Measurements from ENCODE around the gene HDAC7. TPM values are rescaled to one million over a fixed set of nuclear protein-coding genes. Genes with fewer than 3 reads are reported as not detected.
A peak's percentile ranks its signal among the peaks of the same experiment; 100 is the strongest.

HDAC7 gene
- total RNA-seq, 1 donor from 2014 or later, result 38.8 TPM

DNA sequence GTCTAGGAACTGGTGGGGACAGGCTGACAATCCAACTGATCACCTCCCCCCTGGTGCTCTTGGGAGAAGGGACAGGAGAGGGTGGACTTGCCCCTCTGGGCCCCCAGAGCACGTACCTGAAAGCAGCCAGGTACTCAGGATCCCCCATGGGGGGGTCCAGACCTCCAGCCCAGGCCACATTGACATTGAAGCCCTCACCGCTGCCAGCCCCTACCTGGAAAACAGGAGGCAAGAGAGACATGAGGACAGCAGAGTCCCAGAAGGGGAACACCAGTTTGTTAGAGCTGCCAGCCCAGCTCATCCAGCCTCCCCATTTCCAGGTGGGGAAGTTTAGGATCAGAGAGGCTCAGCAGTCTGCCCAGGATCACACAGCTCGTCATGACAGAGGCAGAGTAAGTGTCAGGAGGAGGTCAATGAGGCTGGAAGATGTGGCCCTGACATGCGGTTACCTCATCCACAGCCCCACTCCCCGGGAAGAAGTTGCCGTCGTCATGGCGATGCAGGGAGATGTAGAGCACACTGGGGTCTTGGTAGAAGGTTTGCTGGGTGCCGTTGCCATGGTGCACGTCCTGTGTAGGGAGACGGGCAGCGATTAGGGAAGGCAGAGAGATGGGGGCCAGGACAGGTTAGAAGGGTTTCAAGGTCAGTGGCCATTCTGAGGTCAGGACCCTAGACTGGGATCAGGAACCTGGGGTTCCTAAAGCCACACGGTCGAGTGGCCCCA, 31.9 kb downstream of the HDAC7 start:
- intact Hi-C loops (cut with DNase I), result no loop called here
- no peak for DNase-seq (ENCODE audit: missing footprints)
- no peak for ATAC-seq

- no peak for ATAC-seq
- intact Hi-C loops (cut with DNase I), result no loop called here
- DNase-seq (ENCODE audit: missing footprints), result no peak
Observed at GRCh38 chr12:47786662-47787280, 32.9 kb downstream of the HDAC7 start.

GRCh38 chr12:47785887-47786661, 33.6 kb downstream of the HDAC7 start:
- intact Hi-C loops (cut with DNase I), result no loop called here
- peak; percentile 15 for DNase-seq (ENCODE audit: missing footprints)
- no peak for ATAC-seq

DNA sequence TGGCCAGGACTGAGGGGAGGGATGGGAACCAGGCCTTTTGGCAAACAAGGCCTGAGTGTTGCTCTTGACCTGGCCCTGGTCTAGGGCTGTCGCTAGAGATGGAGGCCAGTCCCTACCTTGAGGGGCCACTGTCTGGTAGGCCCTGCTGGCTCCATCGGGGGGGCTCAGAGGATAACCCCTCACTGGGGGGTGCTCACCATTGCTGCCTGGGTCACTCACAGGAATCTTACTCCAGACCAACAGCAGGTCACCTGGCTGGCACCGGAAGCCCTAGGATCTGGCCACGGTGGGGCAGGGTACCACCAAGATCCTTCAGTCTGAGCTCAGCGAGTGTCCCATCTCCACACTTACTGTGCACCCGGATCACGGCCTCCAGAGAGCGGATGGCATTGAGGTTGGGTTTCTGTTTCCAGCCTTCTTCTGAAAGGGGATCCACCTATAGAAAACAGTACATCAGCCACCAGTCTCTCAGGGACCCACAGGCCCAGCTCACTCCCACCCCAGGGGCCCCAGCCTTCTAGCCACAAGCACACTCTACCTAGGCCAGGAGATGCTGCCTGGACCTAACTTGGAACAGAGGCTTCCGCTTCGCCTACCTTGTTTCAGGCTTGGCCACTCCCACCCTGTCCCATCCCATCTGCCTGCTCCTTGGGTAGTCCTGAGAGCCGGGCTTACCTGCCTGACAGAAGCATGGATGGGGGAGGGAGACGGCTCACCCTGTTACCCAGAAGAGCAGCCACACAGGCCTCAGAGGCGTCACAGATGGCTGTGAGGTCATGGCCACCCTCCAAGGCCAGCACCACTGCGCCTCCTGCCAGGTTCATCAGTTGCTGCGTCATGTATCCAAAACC, 34.4 kb downstream of the HDAC7 start:
- ATAC-seq (no peak), DNase-seq (ENCODE audit: missing footprints) (no peak)
- intact Hi-C loops (cut with DNase I), result no loop called here

GRCh38 chr12:47783821-47784819, 35.6 kb downstream of the HDAC7 start:
- ATAC-seq, result no peak
- no peak for DNase-seq (ENCODE audit: missing footprints)
- intact Hi-C loops (cut with DNase I), result no loop called here

- no peak for ATAC-seq
- DNase-seq (ENCODE audit: missing footprints), result no peak
- intact Hi-C loops (cut with DNase I), result no loop called here
Observed at GRCh38 chr12:47783024-47783755, 36.5 kb downstream of the HDAC7 start.

GRCh38 chr12:47782372-47782770, 37.3 kb downstream of the HDAC7 start:
- no peak for DNase-seq (ENCODE audit: missing footprints)
- ATAC-seq, result no peak
- intact Hi-C loops (cut with DNase I), result no loop called here

- intact Hi-C loops (cut with DNase I), result no loop called here
- ATAC-seq (no peak), DNase-seq (ENCODE audit: missing footprints) (no peak)
Observed at GRCh38 chr12:47781479-47782371, 38.0 kb downstream of the HDAC7 start.

GRCh38 chr12:47779943-47780504, 39.7 kb downstream of the HDAC7 start:
- intact Hi-C loops (cut with DNase I), result loop anchor here (1.0 to 5.0 kb wide), 3 partner anchors 57 to 128 kb away; no protein-coding TSS in a partner anchor
- ATAC-seq, result no peak

DNA sequence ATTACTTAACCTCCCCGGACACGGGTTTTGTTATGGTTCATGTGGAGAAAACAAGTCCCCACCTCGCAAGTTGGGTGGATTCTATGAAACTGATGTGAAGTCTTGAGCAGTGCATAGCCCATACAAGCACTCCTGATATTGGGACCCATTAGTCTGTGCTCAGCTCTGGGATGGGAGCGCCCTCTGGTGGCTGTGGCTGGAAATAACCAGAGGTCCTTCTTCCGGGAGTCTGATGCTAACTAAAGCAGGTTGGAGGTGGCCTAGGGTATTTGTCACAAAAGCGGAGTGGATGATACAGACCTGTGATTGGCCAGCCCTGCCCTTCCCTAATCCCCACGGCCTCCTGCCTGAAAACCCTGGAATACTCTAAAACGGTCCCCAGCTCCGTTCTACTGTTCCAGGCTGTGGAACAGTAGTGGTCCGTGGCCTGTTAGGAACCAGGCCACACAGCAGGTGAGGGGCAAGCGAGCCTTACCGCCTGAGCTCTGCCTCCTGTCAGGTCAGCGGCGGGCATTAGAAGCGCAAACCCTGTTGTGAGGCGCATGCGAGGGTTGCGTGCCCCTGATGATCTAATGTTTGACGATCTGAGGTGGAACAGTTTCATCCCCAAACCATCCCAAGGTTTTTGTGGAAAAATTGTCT, 40.3 kb downstream of the HDAC7 start:
- intact Hi-C loops (cut with DNase I), result loop anchor here (1.0 to 5.0 kb wide), 3 partner anchors 57 to 127 kb away; no protein-coding TSS in a partner anchor
- DNase-seq (ENCODE audit: missing footprints) (peak; percentile 92), ATAC-seq (peak; percentile 80)

More at GRCh38 chr12:47779943-47780504, 39.7 kb downstream of the HDAC7 start:
- no peak for DNase-seq (ENCODE audit: missing footprints)

DNA sequence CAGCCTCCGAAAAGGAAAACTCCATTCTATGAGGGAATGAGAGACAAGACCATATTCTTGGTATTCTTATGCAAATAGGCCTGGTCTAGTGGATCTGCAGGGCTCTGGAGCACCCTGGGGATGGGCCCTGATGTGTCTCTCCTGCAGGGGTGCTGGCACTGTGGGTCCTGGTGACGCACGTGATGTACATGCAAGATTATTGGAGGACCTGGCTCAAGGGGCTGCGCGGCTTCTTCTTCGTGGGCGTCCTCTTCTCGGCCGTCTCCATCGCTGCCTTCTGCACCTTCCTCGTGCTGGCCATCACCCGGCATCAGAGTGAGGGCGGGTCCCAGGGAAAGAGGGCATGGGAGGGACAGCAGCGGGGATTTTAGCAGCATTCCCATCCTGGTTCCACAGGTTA, 40.8 kb downstream of the HDAC7 start:
- intact Hi-C loops (cut with DNase I), result loop anchor here (1.0 to 5.0 kb wide), 3 partner anchors 58 to 127 kb away; no protein-coding TSS in a partner anchor
- ATAC-seq (no peak), DNase-seq (ENCODE audit: missing footprints) (no peak)

- intact Hi-C loops (cut with DNase I), result loop anchor here (2.0 to 5.0 kb wide), 2 partner anchors 59 to 126 kb away; no protein-coding TSS in a partner anchor
- ATAC-seq (peak; percentile 6), DNase-seq (ENCODE audit: missing footprints) (no peak)
Observed at GRCh38 chr12:47777741-47778558, 41.8 kb downstream of the HDAC7 start.

DNA sequence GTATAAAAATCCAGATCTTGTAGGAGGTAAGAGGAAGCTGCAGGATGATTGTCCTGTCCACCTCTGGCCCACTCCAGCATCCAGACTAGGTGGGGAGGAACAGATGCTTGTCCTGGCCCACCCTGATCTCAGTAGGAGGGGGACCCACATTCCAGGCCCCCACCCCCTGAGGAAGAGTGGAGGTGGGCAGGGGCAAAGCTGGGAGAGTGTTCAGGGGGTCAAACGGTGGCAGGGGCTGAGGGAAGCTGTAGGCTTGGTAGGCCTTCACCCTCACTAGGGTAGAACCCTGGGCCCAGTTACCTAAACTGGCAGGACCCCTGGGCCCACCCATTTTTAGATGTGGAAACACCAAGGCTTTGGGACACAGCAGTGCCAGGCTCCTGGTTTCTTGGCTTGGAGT, 42.6 kb downstream of the HDAC7 start:
- intact Hi-C loops (cut with DNase I), result loop anchor here (5.0 kb wide), 1 partner anchor 125 kb away; no protein-coding TSS in a partner anchor
- ATAC-seq (no peak), DNase-seq (ENCODE audit: missing footprints) (no peak)

- DNase-seq (ENCODE audit: missing footprints), result no peak
- intact Hi-C loops (cut with DNase I), result loop anchor here (5.0 kb wide), 1 partner anchor 124 kb away; no protein-coding TSS in a partner anchor
- ATAC-seq, result no peak
Observed at GRCh38 chr12:47776471-47777143, 43.1 kb downstream of the HDAC7 start.

Data from Right ventricle myocardium inferior (tissue), 1 donor.